Measurements from ENCODE around the gene COL4A1.

Gene COL4A1

DNA sequence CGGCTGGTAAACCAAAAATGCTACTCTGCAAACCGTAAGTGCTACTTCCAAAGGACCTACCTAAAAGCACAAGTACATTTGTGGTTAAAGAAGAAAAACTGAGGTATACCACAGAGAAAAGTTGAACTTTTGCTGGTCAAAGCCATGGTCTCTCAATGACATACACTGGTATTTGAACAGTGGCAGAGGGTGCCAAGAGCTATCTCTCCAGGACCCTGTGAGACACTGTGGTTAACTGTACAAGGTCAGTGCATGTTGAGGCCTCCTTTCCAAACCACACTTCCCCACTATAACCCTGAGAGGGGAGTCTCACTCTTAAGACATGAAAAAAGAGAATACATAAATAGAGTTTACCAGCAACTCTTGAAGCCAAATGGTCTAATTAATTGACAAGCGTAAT is 49.5 kb downstream of the COL4A1 start:
- ATAC-seq (ENCODE audit: low read depth): no peak
- H3K27ac Mint-ChIP-seq: no peak overlapping the region
- H3K4me1 Mint-ChIP-seq: peaks cover 2% of the 10 kb centered on the region
- H3K36me3 Mint-ChIP-seq: no peaks in the 10 kb centered on the region
- peaks cover 6% of the 10 kb centered on the region for H3K27me3 Mint-ChIP-seq
- DNase-seq (ENCODE audit: low spot score in 2 of 2): no peak
- peaks cover 4% of the 10 kb centered on the region for H3K9me3 Mint-ChIP-seq
- H3K4me3 Mint-ChIP-seq: no peak overlapping the region

DNA sequence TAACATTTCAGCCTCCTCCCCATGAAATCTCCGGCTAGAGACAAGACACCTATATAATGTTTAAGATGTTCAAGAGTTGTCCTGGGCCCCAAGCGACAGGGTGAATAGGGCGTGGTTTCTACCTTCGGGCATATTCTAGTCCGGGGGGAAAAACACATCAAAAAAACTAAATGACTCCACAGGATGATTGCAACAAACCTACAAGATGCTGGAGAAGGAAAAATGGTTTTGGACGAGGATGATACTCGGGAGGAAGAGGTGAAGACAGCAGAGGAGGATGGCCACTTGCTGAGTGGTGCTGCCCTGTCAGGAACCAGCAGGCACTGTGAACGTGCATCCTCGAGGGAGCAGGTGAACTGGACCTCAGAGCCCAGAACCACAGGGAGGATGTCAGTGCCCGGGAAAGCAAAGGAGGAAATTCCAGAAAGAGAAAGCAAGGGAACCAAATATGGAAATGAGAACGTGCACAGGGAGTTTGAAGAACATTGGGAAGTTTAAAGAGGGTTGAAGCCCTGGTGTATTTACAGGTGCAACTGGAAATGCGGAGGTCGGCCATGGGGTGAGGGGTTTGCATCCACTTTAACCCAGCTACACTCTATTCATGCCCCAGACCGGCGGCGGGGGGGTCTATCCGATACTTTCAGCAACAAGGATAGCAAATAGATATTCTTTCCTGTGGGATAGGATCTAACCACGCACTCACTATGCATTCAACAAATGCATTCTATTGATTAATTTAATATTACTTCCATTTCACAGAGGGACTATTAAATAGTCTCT is 50.6 kb downstream of the COL4A1 start:
- Mint-ChIP-seq H3K4me3 (no peak overlapping the region), H3K36me3 (no peaks in the 10 kb centered on the region), H3K4me1 (peaks cover 2% of the 10 kb centered on the region), H3K27me3 (peaks cover 6% of the 10 kb centered on the region), H3K9me3 (peaks cover 4% of the 10 kb centered on the region), H3K27ac (no peak overlapping the region)
- DNase-seq (ENCODE audit: low spot score in 2 of 2) (no peak), ATAC-seq (ENCODE audit: low read depth) (no peak)

DNA sequence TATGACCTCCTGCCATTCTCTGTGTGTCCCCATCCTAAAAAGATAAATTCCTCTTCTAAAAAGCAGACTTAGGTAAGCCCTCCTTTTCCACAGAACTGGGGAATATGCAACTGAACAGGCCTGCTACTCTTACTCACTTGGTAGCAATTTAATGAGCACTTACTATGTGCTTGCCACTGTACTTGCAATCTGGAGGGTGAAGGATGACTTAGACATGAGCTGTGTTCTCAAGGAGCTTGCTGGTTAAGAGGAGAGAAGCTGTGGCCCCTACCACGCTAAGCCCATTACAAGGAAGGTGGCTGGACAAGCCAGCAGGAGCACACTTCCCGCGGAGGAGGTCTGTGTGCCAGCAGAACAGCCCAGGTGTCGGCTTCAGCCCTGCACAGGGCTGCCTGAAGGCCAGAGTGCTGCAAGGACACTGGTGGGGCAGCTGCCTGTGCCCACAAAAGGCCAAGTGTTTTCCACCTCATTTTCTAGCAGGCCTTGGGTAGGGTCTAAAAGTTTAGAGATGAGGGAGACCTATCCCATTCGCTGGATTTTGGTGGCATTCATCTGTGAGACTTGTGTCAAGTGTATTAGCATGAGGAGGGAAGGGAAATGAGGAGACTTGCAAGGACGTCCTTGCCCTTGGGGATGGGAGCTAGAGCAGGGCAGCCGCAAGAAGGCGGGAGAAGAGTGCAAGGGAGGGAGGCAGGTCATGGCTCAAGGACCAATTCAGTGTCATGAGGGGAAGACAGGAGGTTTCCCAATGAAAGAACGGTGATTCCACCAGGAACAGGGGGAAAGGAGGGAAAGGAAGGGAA is 52.0 kb downstream of the COL4A1 start:
- no peaks in the 10 kb centered on the region for H3K36me3 Mint-ChIP-seq
- ATAC-seq (ENCODE audit: low read depth): no peak
- peaks cover 4% of the 10 kb centered on the region for H3K9me3 Mint-ChIP-seq
- H3K4me3 Mint-ChIP-seq: no peak overlapping the region
- peak overlapping the region; percentile 46 for H3K27ac Mint-ChIP-seq
- H3K4me1 Mint-ChIP-seq: peaks cover 2% of the 10 kb centered on the region
- H3K27me3 Mint-ChIP-seq: peaks cover 5% of the 10 kb centered on the region
- DNase-seq (ENCODE audit: low spot score in 2 of 2): no peak

DNA sequence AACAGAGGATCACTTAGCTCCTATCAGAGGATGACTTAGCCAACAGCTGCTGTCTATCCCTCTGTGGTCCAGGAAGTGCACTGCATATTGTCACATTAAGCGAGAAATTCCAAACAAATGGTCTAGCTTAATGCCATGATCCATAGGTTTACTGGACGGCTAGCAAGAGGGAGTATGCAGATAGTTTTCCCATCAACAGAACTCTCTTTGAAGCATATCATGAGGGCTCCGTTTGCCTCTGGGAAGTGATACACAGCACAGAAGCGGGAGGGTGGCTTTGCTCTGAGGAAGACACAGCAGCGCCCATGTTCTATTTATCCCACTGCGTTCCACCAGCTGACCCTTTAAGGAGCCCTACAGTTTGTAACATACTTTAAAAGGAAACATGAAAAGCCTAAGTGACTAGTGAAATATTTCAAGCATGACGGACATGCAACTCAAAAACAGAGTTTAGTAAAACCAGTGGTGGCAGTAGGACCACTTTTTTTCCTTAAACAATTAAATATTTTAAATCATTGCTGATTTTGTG is 52.7 kb downstream of the COL4A1 start:
- Mint-ChIP-seq H3K27ac (no peak overlapping the region), H3K36me3 (no peaks in the 10 kb centered on the region), H3K4me1 (peaks cover 2% of the 10 kb centered on the region), H3K4me3 (no peak overlapping the region), H3K27me3 (peaks cover 5% of the 10 kb centered on the region), H3K9me3 (peaks cover 4% of the 10 kb centered on the region)
- DNase-seq (ENCODE audit: low spot score in 2 of 2): no peak
- no peak for ATAC-seq (ENCODE audit: low read depth)

DNA sequence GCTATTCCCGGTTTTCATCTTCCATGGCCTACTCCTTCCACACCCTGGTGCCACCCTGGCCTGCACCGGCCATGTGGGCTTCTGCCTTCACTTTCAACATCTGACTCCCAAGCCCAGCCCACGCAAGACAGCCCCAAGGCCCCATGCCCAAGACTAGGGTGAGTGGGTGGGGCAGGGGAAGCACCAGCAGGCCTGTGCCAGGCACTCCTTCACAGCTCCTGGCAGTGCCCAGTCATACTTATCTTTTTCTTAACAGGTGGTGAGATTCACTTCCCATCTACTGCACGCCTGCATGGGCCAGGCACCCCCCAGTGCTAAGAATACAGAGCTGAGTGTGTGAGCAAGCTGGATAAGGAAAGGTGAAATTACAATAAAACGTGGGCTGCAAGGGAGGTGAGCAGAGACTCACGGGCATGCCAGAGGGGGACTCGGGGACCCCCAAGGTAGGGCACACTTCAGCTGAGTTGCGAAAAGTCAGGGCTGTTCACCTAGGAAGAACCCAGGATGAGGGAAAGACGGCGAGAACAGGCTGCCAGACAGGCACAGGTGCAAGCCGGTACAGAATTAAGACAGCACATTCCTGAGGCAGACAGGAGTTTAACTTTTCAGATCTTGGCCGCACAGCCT is 55.7 kb downstream of the COL4A1 start:
- peaks cover 6% of the 10 kb centered on the region for H3K27me3 Mint-ChIP-seq
- H3K4me1 Mint-ChIP-seq: peaks cover 2% of the 10 kb centered on the region
- no peaks in the 10 kb centered on the region for H3K36me3 Mint-ChIP-seq
- DNase-seq (ENCODE audit: low spot score in 2 of 2) (no peak), ATAC-seq (ENCODE audit: low read depth) (no peak)
- no peak overlapping the region for H3K27ac Mint-ChIP-seq
- H3K9me3 Mint-ChIP-seq: peaks cover 4% of the 10 kb centered on the region
- no peak overlapping the region for H3K4me3 Mint-ChIP-seq

DNA sequence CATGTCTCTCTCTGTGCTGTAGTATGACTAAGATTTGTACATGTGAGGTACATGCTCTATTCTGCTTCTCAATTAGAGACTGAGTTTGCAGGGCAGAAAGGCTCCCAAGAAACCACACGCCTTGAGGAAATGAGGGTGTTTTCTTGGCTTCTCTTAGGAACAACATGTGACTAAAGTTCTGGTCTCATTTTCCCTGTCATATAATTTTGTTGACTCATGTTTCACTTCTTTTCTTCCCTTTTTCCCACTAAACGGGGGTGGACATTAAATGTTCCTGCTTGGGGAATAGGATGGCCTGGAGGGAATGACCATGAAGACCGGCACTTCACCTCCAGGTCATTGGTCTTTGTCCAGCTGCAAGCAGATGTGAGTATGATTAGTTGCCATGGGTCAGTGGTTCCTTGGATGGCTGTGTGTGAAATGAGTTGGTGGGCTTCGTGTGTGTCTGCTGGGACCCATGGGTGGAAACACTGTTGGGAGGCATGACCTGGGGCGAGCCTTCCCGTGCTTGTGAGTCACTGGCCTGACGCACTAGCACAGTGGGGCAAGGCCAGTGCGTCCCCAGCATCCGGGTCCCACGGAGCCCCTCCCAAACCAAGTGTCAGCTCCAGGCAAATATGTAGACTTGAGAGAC is 56.6 kb downstream of the COL4A1 start:
- Mint-ChIP-seq H3K4me3 (no peak overlapping the region), H3K36me3 (no peaks in the 10 kb centered on the region), H3K9me3 (peaks cover 4% of the 10 kb centered on the region), H3K4me1 (peaks cover 2% of the 10 kb centered on the region), H3K27me3 (peaks cover 3% of the 10 kb centered on the region), H3K27ac (no peak overlapping the region)
- no peak for DNase-seq (ENCODE audit: low spot score in 2 of 2)
- ATAC-seq (ENCODE audit: low read depth): no peak

DNA sequence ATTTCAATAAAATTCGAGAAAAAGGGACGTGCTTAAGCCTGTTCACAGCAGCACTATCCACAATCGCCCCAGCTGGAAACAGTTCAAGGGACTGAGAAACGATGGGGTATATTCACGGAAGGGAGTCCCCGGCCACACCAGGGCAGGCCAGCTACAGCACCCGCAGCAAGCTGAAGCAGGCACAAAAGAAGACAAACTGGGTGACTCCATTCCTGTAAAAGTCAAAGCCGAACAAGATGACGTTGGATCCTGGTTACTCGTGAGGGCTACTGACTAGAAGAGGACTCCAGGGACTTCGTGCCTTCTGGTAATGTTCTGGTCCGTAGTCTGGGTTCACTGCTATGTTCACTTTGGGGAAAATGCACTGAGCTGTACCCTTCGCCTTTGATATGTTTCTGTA is 57.6 kb downstream of the COL4A1 start:
- no peak for DNase-seq (ENCODE audit: low spot score in 2 of 2)
- Mint-ChIP-seq H3K36me3 (no peaks in the 10 kb centered on the region), H3K4me3 (no peak overlapping the region), H3K27ac (no peak overlapping the region), H3K4me1 (no peaks in the 10 kb centered on the region), H3K9me3 (no peaks in the 10 kb centered on the region), H3K27me3 (peaks cover 3% of the 10 kb centered on the region)
- no peak for ATAC-seq (ENCODE audit: low read depth)

DNA sequence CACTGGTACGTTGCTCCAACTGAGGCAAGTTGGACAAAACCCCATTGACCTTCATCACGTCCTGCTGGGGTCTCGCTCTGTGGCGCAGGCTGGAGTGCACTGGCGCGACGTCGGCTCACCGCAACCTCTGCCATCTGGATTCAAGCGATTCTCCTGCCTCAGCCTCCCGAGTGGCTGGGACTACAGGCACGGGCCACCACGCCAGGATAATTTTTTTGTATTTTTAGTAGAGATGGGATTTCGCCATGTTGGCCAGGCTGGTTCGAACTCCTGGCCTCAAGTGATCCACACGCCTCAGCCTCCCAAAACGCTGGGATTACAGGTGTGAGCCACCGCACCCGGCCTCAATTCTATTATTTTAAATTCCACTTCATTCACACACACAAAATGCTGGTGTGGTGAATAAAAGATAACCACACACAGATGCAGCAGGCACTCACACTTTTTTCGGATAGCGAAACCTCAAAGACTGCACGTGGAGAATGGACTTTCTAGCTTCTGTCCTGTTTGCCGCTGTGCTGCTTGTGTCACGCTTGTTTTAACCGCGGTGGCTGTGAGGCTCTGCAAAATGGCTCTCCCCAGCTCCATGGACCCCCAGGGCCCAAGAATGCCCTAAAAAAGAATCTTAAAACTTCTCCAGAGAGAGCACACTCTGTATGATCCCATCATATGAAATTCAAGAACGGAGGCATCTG is 58.4 kb downstream of the COL4A1 start:
- ATAC-seq (ENCODE audit: low read depth): no peak
- no peak for DNase-seq (ENCODE audit: low spot score in 2 of 2)
- Mint-ChIP-seq H3K4me3 (no peak overlapping the region), H3K4me1 (no peaks in the 10 kb centered on the region), H3K27me3 (peaks cover 3% of the 10 kb centered on the region), H3K27ac (no peak overlapping the region), H3K9me3 (no peaks in the 10 kb centered on the region), H3K36me3 (no peaks in the 10 kb centered on the region)

DNA sequence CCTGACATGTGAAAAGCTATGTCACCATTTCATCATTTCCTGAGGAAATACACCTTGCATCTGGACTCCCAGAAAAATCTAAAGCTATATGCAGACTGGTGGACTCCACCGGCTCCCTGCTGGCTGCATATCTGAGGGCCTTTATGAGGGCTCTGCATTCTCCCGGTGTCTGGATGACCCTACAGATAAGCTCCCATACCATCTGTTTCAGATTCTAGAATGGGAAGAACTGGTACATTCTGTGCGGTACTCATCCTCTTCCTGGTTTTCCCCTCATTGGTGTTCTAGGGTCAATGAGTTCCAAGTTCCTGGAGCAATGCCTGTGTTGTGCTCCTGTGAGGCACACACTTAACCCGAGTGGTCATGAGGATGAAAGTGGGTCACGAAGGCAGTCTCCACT is 60.4 kb downstream of the COL4A1 start:
- no peak for DNase-seq (ENCODE audit: low spot score in 2 of 2)
- H3K27me3 Mint-ChIP-seq: peaks cover 5% of the 10 kb centered on the region

DNA sequence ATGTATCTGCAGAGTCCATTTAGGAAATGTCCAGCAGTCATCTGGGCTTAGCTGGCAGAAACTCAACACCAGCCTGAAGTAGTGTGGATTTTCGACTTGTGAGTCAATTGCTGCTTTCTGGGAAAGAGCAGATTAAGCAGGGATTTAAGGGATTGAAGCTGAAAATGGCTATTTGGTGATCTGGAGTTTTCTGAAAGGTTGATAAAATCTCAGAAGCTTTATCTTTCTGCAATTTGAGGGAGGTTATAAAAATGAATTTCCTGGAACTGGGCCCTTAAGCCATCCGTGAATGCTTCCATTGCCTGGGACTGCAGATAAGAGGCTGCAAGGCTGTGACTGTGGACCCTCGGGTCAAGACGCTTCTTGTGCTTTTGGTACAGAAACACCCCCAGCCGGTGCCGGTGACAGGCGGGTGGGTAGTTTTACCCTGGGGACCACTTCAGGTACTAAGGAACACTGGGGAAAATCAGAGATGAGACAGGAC is 61.5 kb downstream of the COL4A1 start:
- no peaks in the 10 kb centered on the region for H3K9me3 Mint-ChIP-seq
- no peak overlapping the region for H3K4me3 Mint-ChIP-seq
- H3K27me3 Mint-ChIP-seq: peaks cover 5% of the 10 kb centered on the region
- no peak for DNase-seq (ENCODE audit: low spot score in 2 of 2)
- ATAC-seq (ENCODE audit: low read depth): no peak
- no peaks in the 10 kb centered on the region for H3K36me3 Mint-ChIP-seq
- no peaks in the 10 kb centered on the region for H3K4me1 Mint-ChIP-seq
- H3K27ac Mint-ChIP-seq: no peak overlapping the region

More for the DNA sequence above, 60.4 kb downstream of the COL4A1 start:
- H3K4me1 Mint-ChIP-seq: no peaks in the 10 kb centered on the region
- no peak for ATAC-seq (ENCODE audit: low read depth)
- H3K36me3 Mint-ChIP-seq: no peaks in the 10 kb centered on the region
- H3K4me3 Mint-ChIP-seq: no peak overlapping the region
- no peaks in the 10 kb centered on the region for H3K9me3 Mint-ChIP-seq
- no peak overlapping the region for H3K27ac Mint-ChIP-seq

DNA sequence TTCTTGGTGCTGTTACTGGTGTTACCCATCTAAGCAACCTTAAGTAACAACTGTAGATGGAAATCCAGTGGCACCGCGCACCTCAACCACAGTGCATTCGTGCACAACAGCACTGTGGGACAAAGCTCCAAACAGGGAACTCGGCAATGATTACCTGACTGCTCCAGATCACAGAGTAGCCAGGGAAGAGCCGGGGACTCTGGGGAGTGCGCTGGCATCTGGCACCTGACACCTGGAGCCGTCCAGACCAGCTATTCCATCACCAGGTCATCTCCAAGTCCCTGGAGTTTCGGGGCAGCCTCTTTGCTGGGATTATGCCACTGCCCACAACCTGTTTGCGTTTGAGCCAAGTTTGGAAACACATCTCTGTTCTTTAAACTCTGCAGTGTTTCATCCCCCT is 62.0 kb downstream of the COL4A1 start:
- H3K9me3 Mint-ChIP-seq: no peaks in the 10 kb centered on the region
- no peak for DNase-seq (ENCODE audit: low spot score in 2 of 2)
- no peak for ATAC-seq (ENCODE audit: low read depth)
- no peaks in the 10 kb centered on the region for H3K4me1 Mint-ChIP-seq
- H3K27ac Mint-ChIP-seq: no peak overlapping the region
- peaks cover 5% of the 10 kb centered on the region for H3K27me3 Mint-ChIP-seq
- H3K36me3 Mint-ChIP-seq: no peaks in the 10 kb centered on the region
- no peak overlapping the region for H3K4me3 Mint-ChIP-seq

DNA sequence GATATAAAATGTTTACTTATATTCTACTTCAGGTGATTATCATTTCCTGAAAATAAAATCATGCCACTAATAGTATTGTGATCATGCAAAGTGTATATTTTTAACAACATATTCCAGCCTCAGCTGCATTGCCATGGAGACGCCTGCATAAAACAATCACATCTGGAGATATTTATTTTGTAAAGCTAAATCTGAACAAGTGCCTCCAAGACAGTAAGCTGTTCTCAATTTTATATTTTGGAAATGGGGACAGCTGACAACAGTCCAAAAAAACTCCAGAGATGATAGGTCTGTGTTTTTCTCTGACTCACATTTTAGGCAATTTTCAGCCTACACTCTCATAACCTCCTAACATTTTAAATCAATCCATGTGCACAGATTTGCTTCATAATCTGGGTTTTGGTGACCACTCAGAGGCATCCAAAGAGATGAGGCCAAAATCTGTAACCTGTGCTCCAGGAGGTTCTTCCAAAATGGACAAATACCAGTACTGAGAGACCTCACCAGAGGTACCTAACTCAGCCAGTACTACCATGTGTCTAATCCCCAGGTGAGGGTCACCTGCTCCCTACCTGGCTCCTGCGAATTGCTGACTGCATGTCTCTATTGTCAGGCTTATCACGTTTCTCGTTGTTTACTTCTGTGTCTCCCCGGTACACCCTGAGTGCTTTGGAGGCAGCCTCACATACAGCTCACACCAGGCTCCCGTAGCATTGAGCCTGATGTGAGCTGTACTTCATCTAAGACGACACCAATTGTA is 62.7 kb downstream of the COL4A1 start:
- no peak for DNase-seq (ENCODE audit: low spot score in 2 of 2)
- peaks cover 5% of the 10 kb centered on the region for H3K27me3 Mint-ChIP-seq
- H3K4me1 Mint-ChIP-seq: no peaks in the 10 kb centered on the region

DNA sequence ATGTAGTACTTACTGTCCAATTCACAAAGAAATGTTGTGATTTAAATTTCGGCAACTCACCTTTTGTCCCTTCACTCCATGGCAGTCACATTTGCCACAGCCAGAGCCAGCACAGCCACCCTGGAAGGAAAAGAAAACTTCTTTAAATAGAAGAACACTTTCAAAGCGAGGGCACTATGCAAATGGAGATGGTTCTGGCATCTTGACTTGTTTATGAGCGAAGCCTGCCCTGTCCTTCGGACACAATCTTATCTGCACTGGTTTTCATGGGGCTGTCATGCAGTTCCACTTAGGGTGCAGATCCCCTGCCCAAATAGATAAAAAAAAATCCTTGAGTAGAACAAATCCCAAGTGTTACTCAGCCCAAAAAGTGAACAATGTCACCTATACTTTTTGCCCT is 64.3 kb downstream of the COL4A1 start:
- H3K27ac Mint-ChIP-seq: no peak overlapping the region
- no peak for DNase-seq (ENCODE audit: low spot score in 2 of 2)
- H3K27me3 Mint-ChIP-seq: peaks cover 5% of the 10 kb centered on the region
- ATAC-seq (ENCODE audit: low read depth): no peak
- H3K9me3 Mint-ChIP-seq: no peaks in the 10 kb centered on the region
- no peaks in the 10 kb centered on the region for H3K4me1 Mint-ChIP-seq
- H3K36me3 Mint-ChIP-seq: no peaks in the 10 kb centered on the region
- H3K4me3 Mint-ChIP-seq: no peak overlapping the region

More for the DNA sequence above, 62.7 kb downstream of the COL4A1 start:
- H3K9me3 Mint-ChIP-seq: no peaks in the 10 kb centered on the region
- H3K27ac Mint-ChIP-seq: no peak overlapping the region
- H3K4me3 Mint-ChIP-seq: no peak overlapping the region
- ATAC-seq (ENCODE audit: low read depth): no peak
- no peaks in the 10 kb centered on the region for H3K36me3 Mint-ChIP-seq
